CD14-positive monocyte (primary cell): ENCODE measurements around the gene STAP1. TPM values are rescaled to one million over a fixed set of nuclear protein-coding genes. Genes with fewer than 3 reads are reported as not detected.

Experiments
- DNase-seq, 3 donors: peaks; one replicate each; pipeline ENCODE4 v3.0.0-alpha.2; 2011 to 2022
- H2AFZ ChIP-seq: 2 replicates; pipeline ENCODE4 v1.6.0; 2012; ENCODE audit warnings: mild to moderate bottlenecking, low read depth, low read length, inconsistent platforms; ENCODE audit not compliant: insufficient read depth, poor library complexity, severe bottlenecking
- H3K27ac ChIP-seq, 2 donors: 1 replicate in 1 of 2; 2 replicates in 1 of 2; pipeline ENCODE4 v1.5.1; 2012 to 2013; ENCODE audit warnings: low read length in 2 of 2, control low read depth in 1 of 2, inconsistent platforms in 1 of 2, low read depth in 1 of 2, mild to moderate bottlenecking in 1 of 2
- H3K27me3 ChIP-seq, 2 donors: one replicate each; pipeline versions ENCODE4 v1.6.0 to v1.6.1; 2011 to 2013; ENCODE audit warnings: low read length in 2 of 2; ENCODE audit not compliant: control insufficient read depth in 2 of 2, insufficient read depth in 2 of 2
- H3K36me3 ChIP-seq, 2 donors: replicated peaks in 1 of 2; 1 replicate in 1 of 2; 2 replicates in 1 of 2; pipeline versions ENCODE4 v1.5.1 to v1.6.1; 2012 to 2013; ENCODE audit warnings: low read length in 2 of 2, control low read depth in 1 of 2, inconsistent platforms in 1 of 2, mild to moderate bottlenecking in 1 of 2; ENCODE audit not compliant: insufficient read depth in 2 of 2, control insufficient read depth in 1 of 2
- H3K4me1 ChIP-seq, 2 donors: 1 replicate in 1 of 2; 2 replicates in 1 of 2; pipeline versions ENCODE4 v1.5.1 to v1.6.1; 2012 to 2013; ENCODE audit warnings: low read length in 2 of 2, control low read depth in 1 of 2, inconsistent platforms in 1 of 2, mild to moderate bottlenecking in 1 of 2, moderate library complexity in 1 of 2; ENCODE audit not compliant: insufficient read depth in 2 of 2, control insufficient read depth in 1 of 2
- H3K4me2 ChIP-seq: replicated peaks from 2 replicates; pipeline ENCODE3; 2012; ENCODE audit warnings: low read length, moderate library complexity, mild to moderate bottlenecking; ENCODE audit not compliant: poor library complexity, severe bottlenecking; ENCODE audit errors: extremely low read depth
- H3K4me3 ChIP-seq, 3 experiments: fragments of 200-600 bp in 1 of 3; sonication (generic) in 1 of 3; replicated peaks in 1 of 3; 1 replicate in 2 of 3; 2 replicates in 1 of 3; pipeline ENCODE4 v1.5.1; 2011 to 2013; ENCODE audit warnings: low read length in 3 of 3, mild to moderate bottlenecking in 3 of 3, control low read depth in 2 of 3, low read depth in 2 of 3, inconsistent platforms in 1 of 3, moderate library complexity in 1 of 3
- H3K79me2 ChIP-seq: 2 replicates; pipeline ENCODE4 v1.6.0; 2012; ENCODE audit warnings: mild to moderate bottlenecking, control low read depth, inconsistent platforms, low read length, moderate library complexity; ENCODE audit not compliant: insufficient read depth
- H3K9ac ChIP-seq: 2 replicates; pipeline ENCODE4 v1.6.0; 2017; ENCODE audit warnings: low read length, mild to moderate bottlenecking; ENCODE audit not compliant: insufficient read depth, poor library complexity, severe bottlenecking
- H3K9me3 ChIP-seq, 2 donors: replicated peaks in 1 of 2; 1 replicate in 1 of 2; 2 replicates in 1 of 2; pipeline versions ENCODE4 v1.5.1 to v1.6.1; 2012 to 2013; ENCODE audit warnings: low read length in 2 of 2, control low read depth in 1 of 2; ENCODE audit not compliant: control insufficient read depth in 1 of 2, insufficient read depth in 1 of 2
- H4K20me1 ChIP-seq: 2 replicates; pipeline ENCODE4 v1.6.0; 2012; ENCODE audit warnings: mild to moderate bottlenecking, low read length, control low read depth, moderate library complexity; ENCODE audit not compliant: insufficient read depth
- H3K27ac Mint-ChIP-seq, 7 donors: one replicate each; pipeline ENCODE4 v1.8.0; 2020; ENCODE audit warnings: mild to moderate bottlenecking in 7 of 7, mixed read lengths in 7 of 7, moderate library complexity in 6 of 7, inconsistent platforms in 2 of 7
- H3K27me3 Mint-ChIP-seq, 3 donors: one replicate each; pipeline ENCODE4 v1.8.0; 2021 to 2022; ENCODE audit warnings: low read depth in 3 of 3, mild to moderate bottlenecking in 3 of 3, mixed read lengths in 3 of 3, moderate library complexity in 3 of 3, inconsistent platforms in 1 of 3
- H3K36me3 Mint-ChIP-seq, 2 donors: one replicate each; pipeline ENCODE4 v1.8.0; 2020; ENCODE audit warnings: mixed read lengths in 2 of 2, inconsistent platforms in 1 of 2, mild to moderate bottlenecking in 1 of 2
- H3K4me1 Mint-ChIP-seq: one replicate; pipeline ENCODE4 v1.8.0; 2020; ENCODE audit warnings: mild to moderate bottlenecking, mixed read lengths
- H3K4me3 Mint-ChIP-seq, 2 donors: one replicate each; pipeline ENCODE4 v1.8.0; 2020; ENCODE audit warnings: mild to moderate bottlenecking in 2 of 2, mixed read lengths in 2 of 2, moderate library complexity in 1 of 2
- H3K9me3 Mint-ChIP-seq, 7 donors: one replicate each; pipeline ENCODE4 v1.8.0; 2020 to 2022; ENCODE audit warnings: mixed read lengths in 7 of 7, mild to moderate bottlenecking in 6 of 7, moderate library complexity in 6 of 7, inconsistent platforms in 2 of 7
- CTCF ChIP-seq: fragments of 200-600 bp; IDR thresholded peaks from one replicate; pipeline ENCODE4 v1.8.0; 2022; ENCODE audit warnings: antibody characterized with exemption, mild to moderate bottlenecking
- WGBS: methylation state at CpG from one replicate; pipeline ENCODE4 v1.1.5; 2013; ENCODE audit warnings: missing lambda C conversion rate; ENCODE audit not compliant: insufficient coverage; 5-methylcytosine and 5-hydroxymethylcytosine counted together
- intact Hi-C, 2 donors: fragments of 100-400 bp; cut with micrococcal nuclease; formaldehyde crosslinking; loops; one replicate each; pipeline versions ENCODE4 v1.15.0 to v1.15.1; 2023
- polyA plus RNA-seq, 3 donors: library from polyadenylated mRNA; depleted of rRNA in 1 of 3; unstranded in 2 of 3; stranded (reverse) in 1 of 3; fragments of 300-500 nt in 2 of 3; fragments of >200 nt in 1 of 3; fragmentation: Illumina TruSeq in 2 of 3; gene quantifications; 1 replicate in 2 of 3; 2 replicates in 1 of 3; pipeline ENCODE4 v1.2.3, GENCODE V29; 2012 to 2021

The STAP1 gene
- polyA plus RNA-seq, 3 donors, result 0.13 to 0.14 TPM; not detected in 1

GRCh38 chr4:67581913-67582312 lies 23.4 kb downstream of the STAP1 start:
- no peak for DNase-seq
- H3K79me2 ChIP-seq, result no peaks in the 10 kb centered on the region
- H3K4me1 ChIP-seq, result no peaks in the 10 kb centered on the region
- H3K27me3 ChIP-seq, result no peaks in the 10 kb centered on the region
- WGBS, result no CpG with 5 or more reads among the region's 2 CpGs
- no peak overlapping the region for H3K9ac ChIP-seq
- no peaks in the 10 kb centered on the region for H3K9me3 ChIP-seq
- intact Hi-C loops, result no loop called here
- H4K20me1 ChIP-seq, result no peaks in the 10 kb centered on the region
- H3K4me3 ChIP-seq, result no peak overlapping the region
- no peak overlapping the region for H3K27ac ChIP-seq
- TF ChIP-seq CTCF, result no peak
- Mint-ChIP-seq H3K4me3 (no peak overlapping the region), H3K9me3 (no peaks in the 10 kb centered on the region), H3K36me3 (peaks cover 0 to 3% of the 10 kb centered on the region in 2 donors), H3K27me3 (no peaks in the 10 kb centered on the region), H3K27ac (no peak overlapping the region), H3K4me1 (peaks cover 9% of the 10 kb centered on the region)
- H2AFZ ChIP-seq, result no peak overlapping the region
- no peaks in the 10 kb centered on the region for H3K36me3 ChIP-seq
- no peak overlapping the region for H3K4me2 ChIP-seq

GRCh38 chr4:67584496-67584895 lies 26.0 kb downstream of the STAP1 start:
- Histone ChIP-seq H3K4me2 (no peak overlapping the region), H3K4me1 (no peaks in the 10 kb centered on the region), H2AFZ (no peak overlapping the region), H4K20me1 (no peaks in the 10 kb centered on the region), H3K36me3 (no peaks in the 10 kb centered on the region), H3K9me3 (no peaks in the 10 kb centered on the region), H3K27me3 (no peaks in the 10 kb centered on the region), H3K9ac (no peak overlapping the region), H3K4me3 (no peak overlapping the region), H3K79me2 (no peaks in the 10 kb centered on the region), H3K27ac (no peak overlapping the region)
- no peaks in the 10 kb centered on the region for H3K36me3 Mint-ChIP-seq
- no peak overlapping the region for H3K4me3 Mint-ChIP-seq
- no peak overlapping the region for H3K27ac Mint-ChIP-seq
- intact Hi-C loops, result no loop called here
- DNase-seq, result no peak
- no peaks in the 10 kb centered on the region for H3K9me3 Mint-ChIP-seq
- peaks cover 9% of the 10 kb centered on the region for H3K4me1 Mint-ChIP-seq
- H3K27me3 Mint-ChIP-seq, result no peaks in the 10 kb centered on the region
- TF ChIP-seq CTCF, result no peak
